HepG2 (cell line): Measurements from ENCODE around the gene PDPK1. TPM values are rescaled to one million over a fixed set of nuclear protein-coding genes. Genes with fewer than 3 reads are reported as not detected.
"Not testable (repeated sequence)": the region's sequence is repeated elsewhere in the genome, so short reads cannot be mapped to it uniquely, and the experiment has no call there.

ENCODE experiments used
- ATAC-seq: fragments of 200-7000 bp; cut with Tn5 transposase; 3 replicates; pipeline ENCODE4 v1.9.1; 2020; ENCODE audit warnings: mild to moderate bottlenecking, moderate library complexity
- BruUV-seq: library from RNA; stranded (reverse); fragments of 400-500 nt; replicated peaks from 2 replicates; lab custom pipeline; 2021; lab: Mats Ljungman, UMichigan
- CTCF ChIA-PET: fragments of 300-600 bp; formaldehyde crosslinking; extraction: SDS; loops from one replicate; lab custom pipeline; 2021; ENCODE audit warnings: low total read pairs, inconsistent platforms, low intra/inter-chr PET ratio; lab: Yijun Ruan, JAX
- POLR2A ChIA-PET: fragments of 350-600 bp; sonication (Branson Sonifier 250); formaldehyde crosslinking; loops from one replicate; lab custom pipeline; 2020; ENCODE audit warnings: antibody characterized with exemption, inconsistent platforms; lab: Yijun Ruan, JAX
- DNase-seq: peaks from one replicate; pipeline ENCODE4 v3.0.0-alpha.2; 2015; ENCODE audit warnings: low spot score
- FAIRE-seq: peaks from 3 replicates; lab custom pipeline; 2011; peaks lifted over from hg19 to GRCh38; lab: Jason Lieb, UNC
- H2AFZ ChIP-seq: one replicate; pipeline ENCODE4 v1.6.1; 2011; ENCODE audit warnings: low read length, inconsistent platforms
- H3K27ac ChIP-seq: fragments of 300-600 bp; 3 replicates; pipeline ENCODE4 v1.8.0; 2011; ENCODE audit warnings: mixed run types, mild to moderate bottlenecking, mixed read lengths, low read length, inconsistent platforms; ENCODE audit not compliant: insufficient read depth; ENCODE audit errors: extremely low read length
- H3K27me3 ChIP-seq, 2 experiments: fragments of 200-600 bp in 1 of 2; 2 replicates in 1 of 2; 3 replicates in 1 of 2; pipeline versions ENCODE4 v1.6.0 to v1.8.0; 2011; ENCODE audit warnings: low read length in 2 of 2, mild to moderate bottlenecking in 2 of 2, moderate library complexity in 2 of 2, inconsistent platforms in 1 of 2; ENCODE audit not compliant: insufficient read depth in 2 of 2, control insufficient read depth in 1 of 2
- H3K36me3 ChIP-seq, 2 experiments: fragments of 200-600 bp in 1 of 2; replicated peaks in 1 of 2; 2 replicates in 1 of 2; 3 replicates in 1 of 2; pipeline versions ENCODE4 v1.5.1 to v1.8.0; 2011; ENCODE audit warnings: low read length in 2 of 2, inconsistent platforms in 1 of 2; ENCODE audit not compliant: insufficient read depth in 2 of 2, control insufficient read depth in 1 of 2
- H3K4me1 ChIP-seq: 2 replicates; pipeline ENCODE4 v1.5.1; 2012; ENCODE audit warnings: low read length, inconsistent platforms; ENCODE audit not compliant: insufficient read depth
- H3K4me2 ChIP-seq: 2 replicates; pipeline ENCODE4 v1.6.0; 2011; ENCODE audit warnings: low read depth, low read length, inconsistent platforms
- H3K4me3 ChIP-seq, 3 experiments: fragments of 200-600 bp in 1 of 3; sonication (generic), shearing (Covaris generic) in 1 of 3; replicated peaks in 1 of 3; 2 replicates each; pipeline ENCODE4 v1.5.1; 2011 to 2016; ENCODE audit warnings: low read length in 3 of 3, inconsistent platforms in 2 of 3, low read depth in 2 of 3, mild to moderate bottlenecking in 2 of 3, control low read depth in 1 of 3, mixed read lengths in 1 of 3; ENCODE audit not compliant: insufficient read depth in 1 of 3
- H3K79me2 ChIP-seq: one replicate; pipeline ENCODE4 v1.6.1; 2011; ENCODE audit warnings: low read length, inconsistent platforms; ENCODE audit not compliant: insufficient read depth
- H3K9ac ChIP-seq: 2 replicates; pipeline ENCODE4 v1.6.0; 2011; ENCODE audit warnings: mild to moderate bottlenecking, low read depth, low read length, inconsistent platforms; ENCODE audit not compliant: insufficient read depth
- H3K9me3 ChIP-seq: 2 replicates; pipeline ENCODE4 v1.5.1; 2012; ENCODE audit warnings: mild to moderate bottlenecking, low read length
- H4K20me1 ChIP-seq: 2 replicates; pipeline ENCODE4 v1.6.0; 2011; ENCODE audit warnings: inconsistent platforms, mild to moderate bottlenecking, low read length, moderate library complexity; ENCODE audit not compliant: insufficient read depth
- WGBS: methylation state at CpG from one replicate; pipeline ENCODE4 v1.1.6; 2017; ENCODE audit warnings: low lambda C conversion rate; 5-methylcytosine and 5-hydroxymethylcytosine counted together
- in situ Hi-C: cut with HindIII; loops from 2 replicates; pipeline ENCODE4 v1.10.0; 2017; ENCODE audit warnings: low pct_unique_long_range_greater_than_20kb; ENCODE audit not compliant: extremely low pct_ligation_motif_present
- intact Hi-C: fragments of 100-400 bp; cut with micrococcal nuclease; formaldehyde crosslinking; loops from one replicate; pipeline ENCODE4 v1.10.0; 2022; ENCODE audit not compliant: unreplicated experiment
- polyA plus RNA-seq, 8 experiments: library from polyadenylated mRNA; depleted of rRNA in 3 of 8; stranded (reverse) in 7 of 8; unstranded in 1 of 8; fragments of >200 nt; fragmentation: Illumina TruSeq in 4 of 8; extraction: Trizol in 4 of 8; gene quantifications; 2 replicates each; pipeline versions ENCODE4 v1.2.1 to v1.2.3, GENCODE V29; 2011 to 2016; ENCODE audit warnings: low read depth in 4 of 8, missing spikeins in 1 of 8, mixed read lengths in 1 of 8; ENCODE audit not compliant: insufficient read depth in 1 of 8
- total RNA-seq, 5 experiments: library from RNA; depleted of rRNA; stranded (reverse); fragments of >200 nt; fragmentation: Illumina TruSeq; extraction: Trizol; gene quantifications; 2 replicates each; pipeline ENCODE4 v1.2.3, GENCODE V29; 2016; ENCODE audit warnings: low read depth in 1 of 5
- TF ChIP-seq, protein P1 (sequence below): sonication (generic); formaldehyde crosslinking; IDR thresholded peaks from 2 replicates; pipeline ENCODE4 v1.5.0; 2020; ENCODE audit warnings: mild to moderate bottlenecking, missing genetic modification reagents, moderate library complexity

The PDPK1 gene
- total and polyA plus RNA-seq, 2 of the 13 experiments (the other 11 are each of a cell fraction or from before 2014, with no cell fraction given): 59.6 to 129 TPM

DNA sequence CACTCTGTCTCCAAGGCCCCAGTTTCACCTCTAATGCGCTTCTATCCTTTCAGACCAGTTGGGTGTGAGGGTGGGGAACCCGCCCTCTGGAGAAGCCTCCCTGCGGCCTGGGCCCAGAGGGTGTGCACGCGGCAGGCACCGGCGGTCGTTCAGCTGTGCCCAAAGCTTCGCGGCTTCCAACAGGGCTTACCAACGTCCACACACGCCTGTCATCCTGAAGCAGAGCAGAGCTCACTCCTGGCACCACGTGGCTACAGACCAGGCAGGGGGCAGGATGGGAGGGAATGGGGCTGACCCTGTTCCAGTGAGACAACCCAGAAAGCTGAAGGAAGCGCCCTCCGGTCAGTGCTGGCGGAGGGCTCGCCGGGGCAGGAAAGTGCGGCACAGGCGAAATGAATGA is 81.1 kb downstream of the PDPK1 start:
- H3K4me1 ChIP-seq, H3K9me3 ChIP-seq, CTCF ChIA-PET, DNase-seq, H3K9ac ChIP-seq, intact Hi-C loops, H4K20me1 ChIP-seq, H3K79me2 ChIP-seq, H3K36me3 ChIP-seq, H3K4me2 ChIP-seq, in situ Hi-C loops, ATAC-seq, H3K27me3 ChIP-seq, POLR2A ChIA-PET, H3K27ac ChIP-seq, FAIRE-seq, H2AFZ ChIP-seq, H3K4me3 ChIP-seq, BruUV-seq: not testable (repeated sequence)
- WGBS: no CpG with 5 or more reads among the region's 20 CpGs

DNA sequence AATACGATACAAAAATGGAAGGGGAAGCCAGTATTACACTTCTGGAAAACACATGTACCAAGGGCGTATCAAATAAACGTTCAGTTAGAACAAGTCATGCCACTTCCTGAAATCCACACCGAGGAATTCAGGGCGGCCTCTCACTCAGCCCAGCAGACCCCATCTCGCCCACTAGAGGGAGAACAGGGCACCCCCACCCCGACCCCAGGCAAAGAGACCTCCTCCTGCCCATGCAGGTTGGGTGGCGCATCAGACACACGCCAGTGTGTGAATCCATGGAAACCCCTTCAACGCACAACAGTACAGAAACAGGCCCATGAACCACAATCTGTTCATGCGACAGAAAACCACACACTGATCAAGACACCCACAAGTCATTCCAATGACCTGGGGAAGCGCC is 81.8 kb downstream of the PDPK1 start:
- H3K4me1 ChIP-seq, CTCF ChIA-PET, H3K79me2 ChIP-seq, BruUV-seq, H3K4me2 ChIP-seq: not testable (repeated sequence)
- ATAC-seq: peak; percentile 58
- TF ChIP-seq, protein P1, sequence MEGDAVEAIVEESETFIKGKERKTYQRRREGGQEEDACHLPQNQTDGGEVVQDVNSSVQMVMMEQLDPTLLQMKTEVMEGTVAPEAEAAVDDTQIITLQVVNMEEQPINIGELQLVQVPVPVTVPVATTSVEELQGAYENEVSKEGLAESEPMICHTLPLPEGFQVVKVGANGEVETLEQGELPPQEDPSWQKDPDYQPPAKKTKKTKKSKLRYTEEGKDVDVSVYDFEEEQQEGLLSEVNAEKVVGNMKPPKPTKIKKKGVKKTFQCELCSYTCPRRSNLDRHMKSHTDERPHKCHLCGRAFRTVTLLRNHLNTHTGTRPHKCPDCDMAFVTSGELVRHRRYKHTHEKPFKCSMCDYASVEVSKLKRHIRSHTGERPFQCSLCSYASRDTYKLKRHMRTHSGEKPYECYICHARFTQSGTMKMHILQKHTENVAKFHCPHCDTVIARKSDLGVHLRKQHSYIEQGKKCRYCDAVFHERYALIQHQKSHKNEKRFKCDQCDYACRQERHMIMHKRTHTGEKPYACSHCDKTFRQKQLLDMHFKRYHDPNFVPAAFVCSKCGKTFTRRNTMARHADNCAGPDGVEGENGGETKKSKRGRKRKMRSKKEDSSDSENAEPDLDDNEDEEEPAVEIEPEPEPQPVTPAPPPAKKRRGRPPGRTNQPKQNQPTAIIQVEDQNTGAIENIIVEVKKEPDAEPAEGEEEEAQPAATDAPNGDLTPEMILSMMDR: peak; percentile 25; the same call in 1 of the 2 replicates
- TF ChIP-seq, all 625 proteins: peak for 1; not testable (repeated sequence) for 624
- 83% methylated on average over 5 of the region's 12 CpGs for WGBS
- H3K4me3 ChIP-seq, FAIRE-seq, H3K9me3 ChIP-seq, DNase-seq, H3K27ac ChIP-seq, H3K36me3 ChIP-seq, H4K20me1 ChIP-seq, in situ Hi-C loops, H3K27me3 ChIP-seq, POLR2A ChIA-PET, H2AFZ ChIP-seq, H3K9ac ChIP-seq, intact Hi-C loops: not testable (repeated sequence)

DNA sequence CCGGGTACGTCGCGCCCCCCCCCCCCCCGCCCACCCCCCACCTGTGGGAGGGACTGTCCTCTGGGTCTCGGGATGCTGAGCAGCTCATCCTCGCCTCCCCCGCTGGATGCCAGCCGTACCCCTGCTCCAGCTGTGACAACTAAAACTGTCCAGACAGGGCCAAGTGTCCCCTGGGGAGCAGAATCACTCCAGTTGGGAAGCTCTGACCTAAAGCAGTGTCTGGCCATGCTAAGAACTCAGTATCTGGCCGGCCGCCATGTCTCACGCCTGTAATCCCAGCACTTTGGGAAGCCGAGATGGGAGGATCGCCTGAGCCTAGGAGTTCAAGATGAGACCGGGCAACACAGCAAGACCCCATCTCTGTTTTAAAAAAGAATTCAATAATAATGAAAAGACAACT is 83.0 kb downstream of the PDPK1 start:
- H3K4me2 ChIP-seq, H2AFZ ChIP-seq, H3K9me3 ChIP-seq, in situ Hi-C loops, H3K27me3 ChIP-seq, intact Hi-C loops, H4K20me1 ChIP-seq, FAIRE-seq, H3K4me1 ChIP-seq, H3K9ac ChIP-seq, CTCF ChIA-PET, DNase-seq, POLR2A ChIA-PET, H3K27ac ChIP-seq, BruUV-seq, H3K4me3 ChIP-seq, ATAC-seq, H3K79me2 ChIP-seq, H3K36me3 ChIP-seq: not testable (repeated sequence)
- no CpG with 5 or more reads among the region's 15 CpGs for WGBS

DNA sequence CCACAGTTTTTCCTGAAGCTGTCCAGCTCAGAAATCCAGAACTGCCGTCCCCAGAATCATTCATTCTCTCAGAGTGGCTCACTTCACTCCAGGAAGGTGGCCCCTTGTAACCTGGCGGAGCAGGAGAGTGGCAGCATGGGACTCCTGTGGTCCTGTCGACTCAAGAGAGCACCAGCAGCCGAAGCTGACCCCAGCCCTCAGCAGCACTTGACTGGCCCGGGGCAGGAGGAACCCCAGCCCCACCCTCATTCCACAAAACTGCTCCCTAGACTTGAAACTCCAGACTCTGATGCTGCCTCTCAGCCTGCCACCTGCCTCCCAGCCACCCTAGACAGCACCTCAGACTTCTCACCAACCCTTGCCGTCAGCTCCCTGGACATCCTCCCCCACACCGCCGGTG is 83.6 kb downstream of the PDPK1 start:
- H2AFZ ChIP-seq, ATAC-seq, H3K27ac ChIP-seq, H3K27me3 ChIP-seq, FAIRE-seq, H3K4me1 ChIP-seq, DNase-seq, CTCF ChIA-PET, H3K4me3 ChIP-seq, H3K79me2 ChIP-seq, H4K20me1 ChIP-seq, POLR2A ChIA-PET, in situ Hi-C loops, H3K9me3 ChIP-seq, H3K9ac ChIP-seq, H3K36me3 ChIP-seq, BruUV-seq, H3K4me2 ChIP-seq, intact Hi-C loops: not testable (repeated sequence)
- WGBS: 100% methylated on average over 5 of the region's 8 CpGs
